Measurements from ENCODE around the gene MEDAG.

The MEDAG gene

DNA sequence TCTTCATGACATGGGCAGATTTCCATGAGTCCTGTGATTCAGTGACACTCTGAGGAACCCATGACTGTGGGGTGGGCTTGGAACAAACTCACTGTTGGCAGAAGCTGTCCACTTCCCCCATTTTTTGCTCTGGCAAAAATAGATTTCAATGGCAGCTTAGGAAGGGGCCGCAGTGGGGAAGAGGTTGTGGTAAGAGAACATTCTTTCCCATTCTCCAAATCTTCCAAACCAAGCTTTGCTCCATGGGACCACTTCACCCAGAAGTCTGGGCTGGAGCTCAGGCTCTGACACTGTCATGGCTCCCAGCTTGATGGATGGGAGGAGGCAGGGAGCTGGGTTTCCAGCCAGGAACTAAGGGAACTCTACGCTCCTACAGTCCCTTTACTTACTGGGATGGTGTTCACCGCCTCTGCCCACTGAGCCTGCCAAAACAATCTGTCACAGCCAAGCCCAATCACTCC, 24.9 kb upstream of the MEDAG start:
- FAIRE-seq, result no peak
- TF ChIP-seq, protein P1, sequence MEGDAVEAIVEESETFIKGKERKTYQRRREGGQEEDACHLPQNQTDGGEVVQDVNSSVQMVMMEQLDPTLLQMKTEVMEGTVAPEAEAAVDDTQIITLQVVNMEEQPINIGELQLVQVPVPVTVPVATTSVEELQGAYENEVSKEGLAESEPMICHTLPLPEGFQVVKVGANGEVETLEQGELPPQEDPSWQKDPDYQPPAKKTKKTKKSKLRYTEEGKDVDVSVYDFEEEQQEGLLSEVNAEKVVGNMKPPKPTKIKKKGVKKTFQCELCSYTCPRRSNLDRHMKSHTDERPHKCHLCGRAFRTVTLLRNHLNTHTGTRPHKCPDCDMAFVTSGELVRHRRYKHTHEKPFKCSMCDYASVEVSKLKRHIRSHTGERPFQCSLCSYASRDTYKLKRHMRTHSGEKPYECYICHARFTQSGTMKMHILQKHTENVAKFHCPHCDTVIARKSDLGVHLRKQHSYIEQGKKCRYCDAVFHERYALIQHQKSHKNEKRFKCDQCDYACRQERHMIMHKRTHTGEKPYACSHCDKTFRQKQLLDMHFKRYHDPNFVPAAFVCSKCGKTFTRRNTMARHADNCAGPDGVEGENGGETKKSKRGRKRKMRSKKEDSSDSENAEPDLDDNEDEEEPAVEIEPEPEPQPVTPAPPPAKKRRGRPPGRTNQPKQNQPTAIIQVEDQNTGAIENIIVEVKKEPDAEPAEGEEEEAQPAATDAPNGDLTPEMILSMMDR (IDR thresholded peaks at IDR 0.05; ENCODE audit: insufficient read depth, missing control alignments), result no peak
- no peak for DNase-seq (ENCODE audit: insufficient read length, low spot score)

DNA sequence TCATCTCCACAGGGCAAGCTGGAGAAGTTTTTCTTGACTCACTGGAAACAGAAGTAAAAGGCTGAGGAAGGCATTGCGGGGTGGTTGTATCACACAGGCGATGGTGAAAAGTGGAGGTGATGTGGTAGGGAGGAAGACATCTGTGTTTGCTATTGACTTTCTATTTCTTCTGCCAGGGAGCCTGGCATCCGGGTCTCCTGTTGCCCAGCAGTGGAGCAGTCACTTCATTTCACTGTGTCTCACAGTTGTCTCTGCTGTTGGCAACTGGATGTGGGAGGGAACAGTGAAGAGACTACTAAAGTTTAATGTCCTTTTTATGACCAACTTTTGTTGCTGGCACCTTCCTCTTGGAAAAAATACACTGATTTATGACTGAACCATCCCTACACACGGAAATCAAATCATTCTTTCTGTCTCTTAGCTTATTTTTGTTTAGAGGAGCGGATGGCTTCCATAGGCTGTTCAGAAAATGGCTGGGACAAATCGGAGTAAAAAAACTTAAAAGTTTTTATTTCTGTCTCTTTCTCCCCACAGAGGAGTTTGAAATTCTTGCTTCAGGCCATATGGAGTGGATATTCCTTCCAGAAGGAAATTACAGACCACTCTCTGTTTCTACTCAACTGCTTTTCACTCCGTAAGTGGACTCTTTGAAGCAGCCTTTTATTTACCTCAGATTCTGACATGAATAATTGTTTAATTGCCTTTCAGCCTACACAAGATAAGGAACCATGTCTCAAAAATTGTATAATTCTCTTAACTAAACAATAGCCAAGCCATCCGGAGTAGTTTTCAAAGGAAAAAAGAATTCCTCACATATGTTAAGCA, 23.8 kb upstream of the MEDAG start:
- TF ChIP-seq, protein P1 (IDR thresholded peaks at IDR 0.05; ENCODE audit: insufficient read depth, missing control alignments), result no peak
- FAIRE-seq (no peak), DNase-seq (ENCODE audit: insufficient read length, low spot score) (no peak)

DNA sequence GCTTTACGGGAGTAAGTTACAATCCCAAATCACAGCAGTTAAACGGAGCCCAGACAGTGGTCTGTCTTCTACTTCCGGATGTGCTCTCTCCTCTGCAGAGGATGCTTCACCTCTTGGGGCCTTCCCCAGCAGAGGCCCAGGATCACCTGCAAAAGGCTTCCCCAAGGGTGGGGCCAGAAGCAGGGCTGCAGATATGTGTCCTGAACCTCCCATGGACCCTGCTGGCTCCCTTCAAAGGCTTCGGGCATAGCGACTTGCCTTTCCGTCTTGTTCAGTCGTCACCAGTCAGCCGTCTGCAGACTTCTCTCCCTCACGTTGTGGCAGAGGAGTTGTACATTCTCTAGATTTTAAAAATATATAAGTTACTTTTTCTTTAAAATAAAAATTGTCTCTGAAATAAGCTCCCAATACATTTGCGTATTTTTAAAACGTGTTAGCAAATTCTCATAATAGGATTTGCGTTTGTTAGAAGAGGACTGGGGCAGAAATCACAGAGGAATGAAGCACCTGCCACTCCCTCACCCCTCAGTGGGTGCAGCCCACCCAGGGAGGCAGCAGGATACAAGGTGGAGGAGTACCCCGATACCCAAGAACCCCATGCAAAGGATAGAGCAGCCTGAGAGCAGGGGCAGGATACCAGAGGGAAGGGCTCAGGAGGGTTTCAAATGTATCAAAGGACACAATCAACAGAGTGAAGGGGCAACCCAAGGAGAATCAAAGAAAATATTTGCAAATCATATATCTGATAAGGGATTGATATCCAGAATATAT, 22.9 kb upstream of the MEDAG start:
- TF ChIP-seq, protein P1 (IDR thresholded peaks at IDR 0.05; ENCODE audit: insufficient read depth, missing control alignments), result no peak
- FAIRE-seq, result no peak
- DNase-seq (ENCODE audit: insufficient read length, low spot score), result no peak

DNA sequence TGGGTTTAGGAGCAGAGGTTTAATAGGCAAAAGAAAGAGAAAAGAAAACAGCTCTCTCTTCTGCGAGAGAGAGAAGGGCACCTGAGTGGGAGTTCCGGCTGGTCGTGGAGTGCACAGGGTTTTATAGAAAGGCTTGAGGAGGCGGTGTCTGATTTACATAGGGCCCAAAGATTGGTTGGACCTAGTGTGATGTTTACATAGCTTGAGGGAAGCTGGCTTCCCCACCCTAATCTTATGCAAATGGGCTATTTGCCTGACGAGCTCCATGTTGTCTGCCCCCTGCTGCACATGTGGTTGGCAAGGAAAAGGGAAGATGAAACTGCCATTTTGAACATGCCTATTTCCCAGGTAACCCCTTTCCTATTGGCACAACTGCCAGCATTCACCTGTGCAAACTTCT, 21.5 kb upstream of the MEDAG start:
- TF ChIP-seq, protein P1 (IDR thresholded peaks at IDR 0.05; ENCODE audit: insufficient read depth, missing control alignments), result no peak
- DNase-seq (ENCODE audit: insufficient read length, low spot score) (no peak), FAIRE-seq (no peak)

DNA sequence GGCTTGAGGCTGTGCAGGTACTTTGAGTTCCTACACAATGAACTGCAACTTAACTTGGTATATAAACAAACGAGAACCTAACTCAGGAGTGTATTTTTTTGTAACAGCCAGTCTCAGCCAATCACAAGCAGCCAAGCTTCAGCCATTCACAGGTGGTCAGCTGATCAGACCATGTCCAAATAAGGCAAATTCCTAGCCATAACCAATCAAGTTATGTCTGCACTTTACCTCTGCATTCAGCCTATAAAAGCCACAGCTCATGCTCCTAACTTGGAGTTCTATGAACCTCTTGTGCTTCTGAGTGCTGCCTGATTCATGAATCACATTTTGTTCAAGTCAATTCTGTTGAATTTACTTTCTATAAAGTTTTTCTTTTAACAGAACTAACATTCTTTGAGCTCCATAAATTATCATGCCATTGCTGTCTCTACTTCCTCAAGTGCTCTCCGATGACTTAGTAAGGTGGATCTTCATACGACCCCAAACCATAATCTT, 16.8 kb upstream of the MEDAG start:
- FAIRE-seq (no peak), DNase-seq (ENCODE audit: insufficient read length, low spot score) (no peak)
- TF ChIP-seq, protein P1 (IDR thresholded peaks at IDR 0.05; ENCODE audit: insufficient read depth, missing control alignments), result no peak

DNA sequence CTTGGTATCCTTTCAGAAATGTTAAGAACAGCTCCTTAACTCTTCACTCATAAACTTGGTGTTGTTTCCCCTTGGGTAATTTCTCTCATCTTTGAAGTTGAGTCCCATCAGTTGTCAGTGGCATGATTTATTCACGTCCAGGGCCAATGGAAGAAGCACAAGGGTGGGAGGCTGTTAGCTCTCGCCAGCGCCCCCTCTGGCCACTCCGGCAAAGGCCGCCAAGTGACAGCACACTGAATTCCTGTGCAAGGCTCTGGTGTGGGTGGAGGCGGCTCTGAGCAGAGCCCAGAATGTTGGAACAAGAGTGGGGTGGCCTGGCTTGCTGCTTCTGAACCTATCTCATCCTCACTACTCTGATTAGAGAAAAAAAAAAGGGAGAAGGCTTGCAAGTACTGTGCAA, 13.1 kb upstream of the MEDAG start:
- DNase-seq (ENCODE audit: insufficient read length, low spot score), result no peak
- FAIRE-seq, result no peak
- TF ChIP-seq, protein P1 (IDR thresholded peaks at IDR 0.05; ENCODE audit: insufficient read depth, missing control alignments), result no peak

All from D721Med (cell line).